OCI-LY1 (cell line): ENCODE data around the gene NUP214.

Experiments used
- CTCF ChIP-seq: fragments of 200-600 bp; sonication (generic), shearing (Covaris generic); IDR thresholded peaks from 2 replicates; pipeline ENCODE4 v1.5.1; 2017; ENCODE audit warnings: mild to moderate bottlenecking, antibody characterized with exemption, low read length, moderate library complexity, mixed read lengths
- EZH2 ChIP-seq: fragments of 200-600 bp; sonication (generic), shearing (Covaris generic); IDR thresholded peaks from 2 replicates; pipeline ENCODE4 v1.8.0; 2017; ENCODE audit warnings: borderline replicate concordance, mixed run types, mild to moderate bottlenecking, antibody characterized with exemption, low read length, moderate library complexity, mixed read lengths

- TF ChIP-seq CTCF (no peak), EZH2 (no peak)
Measured at GRCh38 chr9:131091352-131091992, 33.9 kb upstream of the NUP214 start.
